GM13977 (cell line): Measurements from ENCODE around the gene SLC7A8.

Source experiments
- DNase-seq: peaks from one replicate; pipeline ENCODE4 v3.0.0; 2012; ENCODE audit warnings: low spot score
- CTCF ChIP-seq: IDR thresholded peaks from 2 replicates; pipeline ENCODE4 v1.5.1; 2012; ENCODE audit warnings: mild to moderate bottlenecking, control low read depth; ENCODE audit not compliant: insufficient read depth; ENCODE audit errors: extremely low read depth, missing control alignments
- in situ Hi-C: fragments of 300-500 bp; cut with MboI; formaldehyde crosslinking; loops from one replicate; pipeline ENCODE4 v1.12.0; 2022; ENCODE audit warnings: low sequenced_read_pairs, low pct_unique_long_range_greater_than_20kb, mixed read lengths, inconsistent platforms; ENCODE audit not compliant: unreplicated experiment

SLC7A8 gene

GRCh38 chr14:23124337-23124954 lies 59.0 kb downstream of the SLC7A8 start:
- in situ Hi-C loops, result loop anchor here (10.0 kb wide), 1 partner anchor 60 kb away; the partner anchor contains the start of gene SLC7A8
- no peak for DNase-seq
- TF ChIP-seq CTCF, result no peak

GRCh38 chr14:23123419-23123818 lies 60.0 kb downstream of the SLC7A8 start:
- in situ Hi-C loops, result loop anchor here (10.0 kb wide), 1 partner anchor 61 kb away; the partner anchor contains the start of gene SLC7A8
- TF ChIP-seq CTCF, result no peak
- no peak for DNase-seq

GRCh38 chr14:23122086-23122485 lies 61.4 kb downstream of the SLC7A8 start:
- DNase-seq, result no peak
- in situ Hi-C loops, result loop anchor here (10.0 kb wide), 1 partner anchor 63 kb away; the partner anchor contains the start of gene SLC7A8
- no peak for TF ChIP-seq CTCF

- TF ChIP-seq CTCF, result no peak
- DNase-seq, result peak; percentile 59
- in situ Hi-C loops, result loop anchor here (10.0 kb wide), 1 partner anchor 63 kb away; the partner anchor contains the start of gene SLC7A8
These were observed 62.1 kb downstream of the SLC7A8 start for GRCh38 chr14:23121361-23121771.

GRCh38 chr14:23120541-23121251 lies 62.8 kb downstream of the SLC7A8 start:
- peak; percentile 92 for DNase-seq
- in situ Hi-C loops, result loop anchor here (10.0 kb wide), 1 partner anchor 64 kb away; the partner anchor contains the start of gene SLC7A8
- TF ChIP-seq CTCF, result peak; percentile 100

- in situ Hi-C loops, result loop anchor here (10.0 kb wide), 1 partner anchor 65 kb away; the partner anchor contains the start of gene SLC7A8
- no peak for TF ChIP-seq CTCF
- DNase-seq, result peak; percentile 71
These were observed 63.8 kb downstream of the SLC7A8 start for GRCh38 chr14:23119363-23120327.
